ENCODE results near the gene TNIP1. TPM values are rescaled to one million over a fixed set of nuclear protein-coding genes. Genes with fewer than 3 reads are reported as not detected.

The TNIP1 gene
- total RNA-seq, 1 donor from 2014 or later: 63.6 TPM

DNA sequence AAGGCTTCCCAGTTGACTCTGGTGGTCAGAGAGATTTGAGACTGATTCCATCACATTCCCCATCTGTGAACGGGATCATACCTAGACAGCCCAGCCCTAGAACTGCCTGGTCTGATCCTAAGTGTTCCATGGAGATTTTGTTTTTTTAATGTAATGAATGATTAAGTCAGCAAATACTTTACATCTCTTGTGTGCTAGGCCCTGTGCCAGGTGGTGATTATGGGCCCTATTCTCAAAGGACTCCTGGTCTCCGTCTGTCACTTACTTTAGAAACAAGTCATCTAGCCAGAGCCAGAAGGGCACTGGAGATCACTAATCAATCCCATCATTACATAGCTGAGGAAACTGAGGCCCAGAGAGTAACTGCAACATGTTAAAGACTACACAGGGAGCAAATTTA is 61.5 kb downstream of the TNIP1 start:
- Mint-ChIP-seq H3K27me3 (peaks cover 14% of the 10 kb centered on the region), H3K27ac (no peak overlapping the region), H3K9me3 (no peaks in the 10 kb centered on the region), H3K4me1 (ENCODE audit: unreplicated experiment) (no peaks in the 10 kb centered on the region), H3K36me3 (peaks cover 5% of the 10 kb centered on the region), H3K4me3 (peak overlapping the region; percentile 60)
- TF ChIP-seq, protein P1, sequence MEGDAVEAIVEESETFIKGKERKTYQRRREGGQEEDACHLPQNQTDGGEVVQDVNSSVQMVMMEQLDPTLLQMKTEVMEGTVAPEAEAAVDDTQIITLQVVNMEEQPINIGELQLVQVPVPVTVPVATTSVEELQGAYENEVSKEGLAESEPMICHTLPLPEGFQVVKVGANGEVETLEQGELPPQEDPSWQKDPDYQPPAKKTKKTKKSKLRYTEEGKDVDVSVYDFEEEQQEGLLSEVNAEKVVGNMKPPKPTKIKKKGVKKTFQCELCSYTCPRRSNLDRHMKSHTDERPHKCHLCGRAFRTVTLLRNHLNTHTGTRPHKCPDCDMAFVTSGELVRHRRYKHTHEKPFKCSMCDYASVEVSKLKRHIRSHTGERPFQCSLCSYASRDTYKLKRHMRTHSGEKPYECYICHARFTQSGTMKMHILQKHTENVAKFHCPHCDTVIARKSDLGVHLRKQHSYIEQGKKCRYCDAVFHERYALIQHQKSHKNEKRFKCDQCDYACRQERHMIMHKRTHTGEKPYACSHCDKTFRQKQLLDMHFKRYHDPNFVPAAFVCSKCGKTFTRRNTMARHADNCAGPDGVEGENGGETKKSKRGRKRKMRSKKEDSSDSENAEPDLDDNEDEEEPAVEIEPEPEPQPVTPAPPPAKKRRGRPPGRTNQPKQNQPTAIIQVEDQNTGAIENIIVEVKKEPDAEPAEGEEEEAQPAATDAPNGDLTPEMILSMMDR (conservative IDR thresholded peaks at IDR 0.05): no peak
- DNase-seq (ENCODE audit: extremely low spot score, unreplicated experiment): no peak

DNA sequence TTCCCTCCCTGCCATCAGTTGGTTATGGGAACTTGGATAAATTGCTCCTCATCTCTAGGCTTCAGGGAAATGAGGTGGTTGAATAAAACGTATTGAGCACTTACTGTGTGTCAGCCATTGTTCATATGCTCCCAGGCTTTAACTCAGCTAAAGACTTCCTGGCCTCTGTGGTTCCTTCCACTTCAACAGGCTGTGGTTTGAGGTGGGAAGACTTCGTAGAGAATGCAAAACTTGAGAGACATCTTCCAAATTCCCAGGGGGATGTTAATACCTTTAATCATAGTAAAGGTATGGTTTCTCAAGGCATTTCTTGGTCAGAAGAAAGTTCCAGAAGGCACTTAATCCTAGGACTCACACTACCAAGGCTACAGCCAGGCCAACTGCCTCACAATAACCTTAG is 62.0 kb downstream of the TNIP1 start:
- Mint-ChIP-seq H3K9me3 (no peaks in the 10 kb centered on the region), H3K4me1 (ENCODE audit: unreplicated experiment) (no peaks in the 10 kb centered on the region), H3K4me3 (no peak overlapping the region), H3K27ac (no peak overlapping the region), H3K27me3 (peaks cover 14% of the 10 kb centered on the region), H3K36me3 (peaks cover under 1% of the 10 kb centered on the region)
- no peak for DNase-seq (ENCODE audit: extremely low spot score, unreplicated experiment)
- TF ChIP-seq, protein P1 (conservative IDR thresholded peaks at IDR 0.05): no peak

DNA sequence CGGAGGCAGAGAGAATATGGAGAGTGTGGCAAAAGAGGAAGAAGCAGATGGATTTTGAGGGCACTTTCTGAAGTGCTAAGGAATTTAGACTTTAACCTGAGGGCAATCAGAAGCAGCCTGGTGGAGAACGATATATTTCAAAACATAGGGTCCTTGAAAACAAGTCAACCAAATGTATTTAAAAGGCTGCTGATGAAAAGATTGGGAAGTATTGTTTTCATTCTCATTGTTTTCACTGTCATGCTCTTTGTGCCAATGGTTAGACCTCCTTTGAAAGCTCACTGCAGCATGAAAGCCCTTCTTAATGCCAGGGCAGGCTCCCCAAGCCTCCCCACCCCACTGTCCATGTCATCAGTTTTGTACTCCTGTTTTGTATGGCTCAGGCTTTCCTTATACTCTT is 62.9 kb downstream of the TNIP1 start:
- TF ChIP-seq, protein P1 (conservative IDR thresholded peaks at IDR 0.05): no peak

DNA sequence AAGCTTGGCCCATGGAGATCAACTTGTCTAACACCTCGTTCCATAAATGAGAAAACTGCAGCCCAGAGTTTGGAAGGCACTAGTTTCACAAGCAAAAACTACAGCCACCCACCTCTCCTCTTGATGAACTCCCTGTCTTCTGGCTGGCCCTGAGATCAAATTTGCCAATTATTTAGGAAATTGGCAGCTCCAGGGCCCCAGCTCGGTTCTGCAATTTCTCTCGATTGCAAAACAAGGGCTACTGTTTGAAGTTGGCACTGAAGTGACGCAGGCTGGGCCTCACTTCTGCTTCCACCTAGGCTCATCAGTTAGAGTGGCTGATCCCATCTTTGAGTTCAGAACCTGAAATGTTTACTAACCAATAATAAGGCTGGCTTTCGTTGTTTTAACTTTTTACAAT is 64.1 kb downstream of the TNIP1 start:
- H3K4me3 Mint-ChIP-seq: no peak overlapping the region
- no peaks in the 10 kb centered on the region for H3K4me1 Mint-ChIP-seq (ENCODE audit: unreplicated experiment)
- TF ChIP-seq, protein P1 (conservative IDR thresholded peaks at IDR 0.05): no peak
- no peaks in the 10 kb centered on the region for H3K9me3 Mint-ChIP-seq
- no peaks in the 10 kb centered on the region for H3K36me3 Mint-ChIP-seq
- DNase-seq (ENCODE audit: extremely low spot score, unreplicated experiment): no peak
- H3K27ac Mint-ChIP-seq: no peak overlapping the region
- H3K27me3 Mint-ChIP-seq: peaks cover 16% of the 10 kb centered on the region

More for the DNA sequence above, 62.9 kb downstream of the TNIP1 start:
- Mint-ChIP-seq H3K27me3 (peaks cover 14% of the 10 kb centered on the region), H3K4me1 (ENCODE audit: unreplicated experiment) (no peaks in the 10 kb centered on the region), H3K27ac (no peak overlapping the region), H3K36me3 (no peaks in the 10 kb centered on the region), H3K4me3 (no peak overlapping the region), H3K9me3 (no peaks in the 10 kb centered on the region)
- DNase-seq (ENCODE audit: extremely low spot score, unreplicated experiment): no peak

DNA sequence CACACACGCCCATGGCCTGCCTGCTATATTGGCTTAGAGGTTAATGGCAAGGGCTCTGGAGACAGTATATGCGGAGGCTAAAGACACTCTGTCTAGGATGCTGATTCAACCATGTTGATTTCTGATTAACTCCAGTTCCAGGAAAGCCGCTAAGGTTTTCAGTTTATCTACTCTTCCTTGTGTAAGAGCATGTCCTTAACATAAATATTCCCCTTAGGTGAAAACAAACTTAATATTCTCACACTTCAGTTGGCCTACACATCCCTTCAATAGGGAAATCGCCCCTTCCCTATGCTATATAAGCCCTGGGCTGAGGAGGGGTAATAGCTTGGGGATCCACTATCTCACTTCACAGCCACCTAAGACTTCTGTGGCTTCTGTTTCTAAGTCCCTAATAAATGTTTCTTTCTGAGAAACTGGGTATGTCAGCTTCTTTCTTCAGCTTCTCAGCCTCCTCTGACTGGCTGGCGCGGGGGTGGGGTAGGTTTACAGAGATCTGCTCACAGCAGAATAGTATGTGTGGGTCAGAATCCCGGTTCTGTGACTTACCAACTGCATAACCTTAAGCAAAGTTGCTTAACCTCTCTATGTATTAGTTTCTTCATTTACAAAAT is 64.8 kb downstream of the TNIP1 start:
- H3K9me3 Mint-ChIP-seq: no peaks in the 10 kb centered on the region
- H3K36me3 Mint-ChIP-seq: no peaks in the 10 kb centered on the region
- DNase-seq (ENCODE audit: extremely low spot score, unreplicated experiment): no peak
- peaks cover 17% of the 10 kb centered on the region for H3K27me3 Mint-ChIP-seq
- H3K27ac Mint-ChIP-seq: no peak overlapping the region
- no peak overlapping the region for H3K4me3 Mint-ChIP-seq
- TF ChIP-seq, protein P1 (conservative IDR thresholded peaks at IDR 0.05): no peak
- H3K4me1 Mint-ChIP-seq (ENCODE audit: unreplicated experiment): no peaks in the 10 kb centered on the region

Measured in type B pancreatic cell (in vitro differentiated cells).